A673 (cell line): ENCODE data around the gene POLG2.

Source experiments
- EZH2 ChIP-seq: fragments of 200-600 bp; sonication (generic); IDR thresholded peaks from 2 replicates; pipeline ENCODE4 v1.6.1; 2017; ENCODE audit warnings: borderline replicate concordance, low read depth, mild to moderate bottlenecking, mixed read lengths, antibody characterized with exemption, low read length; ENCODE audit not compliant: poor library complexity, severe bottlenecking
- TF ChIP-seq, protein P1 (sequence below): fragments of 300-800, 200-600 bp; sonication (generic); conservative IDR thresholded peaks from 2 replicates; pipeline ENCODE4 v1.5.1; 2017; ENCODE audit warnings: low read depth, mild to moderate bottlenecking, antibody characterized with exemption, low read length, moderate library complexity, mixed read lengths

DNA sequence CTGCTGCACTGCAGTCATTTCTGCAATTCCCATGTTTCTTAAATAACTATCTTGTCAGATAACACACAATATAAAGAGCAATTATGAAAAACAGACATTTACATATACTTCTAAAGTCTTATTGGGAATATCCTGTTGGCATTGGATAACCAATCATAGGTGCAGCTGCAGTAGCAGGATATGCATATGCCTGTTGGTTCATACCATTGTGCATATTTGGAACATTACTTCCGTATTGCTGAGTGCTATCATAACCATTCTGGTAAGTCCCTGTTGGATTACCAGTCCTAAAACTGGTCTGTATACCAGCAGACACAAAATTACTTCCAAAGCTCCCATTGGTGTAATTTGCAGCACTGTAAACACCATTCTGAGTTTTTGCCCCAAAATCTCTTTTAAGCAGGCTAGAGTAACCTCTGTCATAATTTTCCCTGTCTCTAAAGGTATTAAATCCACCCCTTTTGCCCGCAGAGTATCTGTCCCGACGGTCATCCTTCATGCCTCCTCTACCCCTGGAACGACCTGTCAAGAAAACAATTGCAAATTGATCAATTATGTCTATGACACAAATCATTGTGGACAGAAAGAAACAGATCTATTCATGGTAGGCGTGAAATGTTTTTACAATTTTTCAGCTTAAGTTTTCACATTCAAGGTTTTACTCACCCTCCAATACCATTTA lies 3.1 kb upstream of the POLG2 start:
- TF ChIP-seq, protein P1, sequence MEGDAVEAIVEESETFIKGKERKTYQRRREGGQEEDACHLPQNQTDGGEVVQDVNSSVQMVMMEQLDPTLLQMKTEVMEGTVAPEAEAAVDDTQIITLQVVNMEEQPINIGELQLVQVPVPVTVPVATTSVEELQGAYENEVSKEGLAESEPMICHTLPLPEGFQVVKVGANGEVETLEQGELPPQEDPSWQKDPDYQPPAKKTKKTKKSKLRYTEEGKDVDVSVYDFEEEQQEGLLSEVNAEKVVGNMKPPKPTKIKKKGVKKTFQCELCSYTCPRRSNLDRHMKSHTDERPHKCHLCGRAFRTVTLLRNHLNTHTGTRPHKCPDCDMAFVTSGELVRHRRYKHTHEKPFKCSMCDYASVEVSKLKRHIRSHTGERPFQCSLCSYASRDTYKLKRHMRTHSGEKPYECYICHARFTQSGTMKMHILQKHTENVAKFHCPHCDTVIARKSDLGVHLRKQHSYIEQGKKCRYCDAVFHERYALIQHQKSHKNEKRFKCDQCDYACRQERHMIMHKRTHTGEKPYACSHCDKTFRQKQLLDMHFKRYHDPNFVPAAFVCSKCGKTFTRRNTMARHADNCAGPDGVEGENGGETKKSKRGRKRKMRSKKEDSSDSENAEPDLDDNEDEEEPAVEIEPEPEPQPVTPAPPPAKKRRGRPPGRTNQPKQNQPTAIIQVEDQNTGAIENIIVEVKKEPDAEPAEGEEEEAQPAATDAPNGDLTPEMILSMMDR, result no peak
- TF ChIP-seq EZH2, result no peak
